CD14-positive monocyte (primary cell): ENCODE data around the gene RPS6KA5. TPM values are rescaled to one million over a fixed set of nuclear protein-coding genes. Genes with fewer than 3 reads are reported as not detected.

Experiments used
- DNase-seq, 3 donors: peaks; one replicate each; pipeline ENCODE4 v3.0.0-alpha.2; 2011 to 2022
- H2AFZ ChIP-seq: 2 replicates; pipeline ENCODE4 v1.6.0; 2012; ENCODE audit warnings: mild to moderate bottlenecking, low read depth, low read length, inconsistent platforms; ENCODE audit not compliant: insufficient read depth, poor library complexity, severe bottlenecking
- H3K27ac ChIP-seq, 2 donors: 1 replicate in 1 of 2; 2 replicates in 1 of 2; pipeline ENCODE4 v1.5.1; 2012 to 2013; ENCODE audit warnings: low read length in 2 of 2, control low read depth in 1 of 2, inconsistent platforms in 1 of 2, low read depth in 1 of 2, mild to moderate bottlenecking in 1 of 2
- H3K27me3 ChIP-seq, 2 donors: one replicate each; pipeline versions ENCODE4 v1.6.0 to v1.6.1; 2011 to 2013; ENCODE audit warnings: low read length in 2 of 2; ENCODE audit not compliant: control insufficient read depth in 2 of 2, insufficient read depth in 2 of 2
- H3K36me3 ChIP-seq, 2 donors: replicated peaks in 1 of 2; 1 replicate in 1 of 2; 2 replicates in 1 of 2; pipeline versions ENCODE4 v1.5.1 to v1.6.1; 2012 to 2013; ENCODE audit warnings: low read length in 2 of 2, control low read depth in 1 of 2, inconsistent platforms in 1 of 2, mild to moderate bottlenecking in 1 of 2; ENCODE audit not compliant: insufficient read depth in 2 of 2, control insufficient read depth in 1 of 2
- H3K4me1 ChIP-seq, 2 donors: 1 replicate in 1 of 2; 2 replicates in 1 of 2; pipeline versions ENCODE4 v1.5.1 to v1.6.1; 2012 to 2013; ENCODE audit warnings: low read length in 2 of 2, control low read depth in 1 of 2, inconsistent platforms in 1 of 2, mild to moderate bottlenecking in 1 of 2, moderate library complexity in 1 of 2; ENCODE audit not compliant: insufficient read depth in 2 of 2, control insufficient read depth in 1 of 2
- H3K4me2 ChIP-seq: replicated peaks from 2 replicates; pipeline ENCODE3; 2012; ENCODE audit warnings: low read length, moderate library complexity, mild to moderate bottlenecking; ENCODE audit not compliant: poor library complexity, severe bottlenecking; ENCODE audit errors: extremely low read depth
- H3K4me3 ChIP-seq, 3 experiments: fragments of 200-600 bp in 1 of 3; sonication (generic) in 1 of 3; replicated peaks in 1 of 3; 1 replicate in 2 of 3; 2 replicates in 1 of 3; pipeline ENCODE4 v1.5.1; 2011 to 2013; ENCODE audit warnings: low read length in 3 of 3, mild to moderate bottlenecking in 3 of 3, control low read depth in 2 of 3, low read depth in 2 of 3, inconsistent platforms in 1 of 3, moderate library complexity in 1 of 3
- H3K79me2 ChIP-seq: 2 replicates; pipeline ENCODE4 v1.6.0; 2012; ENCODE audit warnings: mild to moderate bottlenecking, control low read depth, inconsistent platforms, low read length, moderate library complexity; ENCODE audit not compliant: insufficient read depth
- H3K9ac ChIP-seq: 2 replicates; pipeline ENCODE4 v1.6.0; 2017; ENCODE audit warnings: low read length, mild to moderate bottlenecking; ENCODE audit not compliant: insufficient read depth, poor library complexity, severe bottlenecking
- H3K9me3 ChIP-seq, 2 donors: replicated peaks in 1 of 2; 1 replicate in 1 of 2; 2 replicates in 1 of 2; pipeline versions ENCODE4 v1.5.1 to v1.6.1; 2012 to 2013; ENCODE audit warnings: low read length in 2 of 2, control low read depth in 1 of 2; ENCODE audit not compliant: control insufficient read depth in 1 of 2, insufficient read depth in 1 of 2
- H4K20me1 ChIP-seq: 2 replicates; pipeline ENCODE4 v1.6.0; 2012; ENCODE audit warnings: mild to moderate bottlenecking, low read length, control low read depth, moderate library complexity; ENCODE audit not compliant: insufficient read depth
- H3K27ac Mint-ChIP-seq, 7 donors: one replicate each; pipeline ENCODE4 v1.8.0; 2020; ENCODE audit warnings: mild to moderate bottlenecking in 7 of 7, mixed read lengths in 7 of 7, moderate library complexity in 6 of 7, inconsistent platforms in 2 of 7
- H3K27me3 Mint-ChIP-seq, 3 donors: one replicate each; pipeline ENCODE4 v1.8.0; 2021 to 2022; ENCODE audit warnings: low read depth in 3 of 3, mild to moderate bottlenecking in 3 of 3, mixed read lengths in 3 of 3, moderate library complexity in 3 of 3, inconsistent platforms in 1 of 3
- H3K36me3 Mint-ChIP-seq, 2 donors: one replicate each; pipeline ENCODE4 v1.8.0; 2020; ENCODE audit warnings: mixed read lengths in 2 of 2, inconsistent platforms in 1 of 2, mild to moderate bottlenecking in 1 of 2
- H3K4me1 Mint-ChIP-seq: one replicate; pipeline ENCODE4 v1.8.0; 2020; ENCODE audit warnings: mild to moderate bottlenecking, mixed read lengths
- H3K4me3 Mint-ChIP-seq, 2 donors: one replicate each; pipeline ENCODE4 v1.8.0; 2020; ENCODE audit warnings: mild to moderate bottlenecking in 2 of 2, mixed read lengths in 2 of 2, moderate library complexity in 1 of 2
- H3K9me3 Mint-ChIP-seq, 7 donors: one replicate each; pipeline ENCODE4 v1.8.0; 2020 to 2022; ENCODE audit warnings: mixed read lengths in 7 of 7, mild to moderate bottlenecking in 6 of 7, moderate library complexity in 6 of 7, inconsistent platforms in 2 of 7
- WGBS: methylation state at CpG from one replicate; pipeline ENCODE4 v1.1.5; 2013; ENCODE audit warnings: missing lambda C conversion rate; ENCODE audit not compliant: insufficient coverage; 5-methylcytosine and 5-hydroxymethylcytosine counted together
- intact Hi-C, 2 donors: fragments of 100-400 bp; cut with micrococcal nuclease; formaldehyde crosslinking; loops; one replicate each; pipeline versions ENCODE4 v1.15.0 to v1.15.1; 2023
- polyA plus RNA-seq, 3 donors: library from polyadenylated mRNA; depleted of rRNA in 1 of 3; unstranded in 2 of 3; stranded (reverse) in 1 of 3; fragments of 300-500 nt in 2 of 3; fragments of >200 nt in 1 of 3; fragmentation: Illumina TruSeq in 2 of 3; gene quantifications; 1 replicate in 2 of 3; 2 replicates in 1 of 3; pipeline ENCODE4 v1.2.3, GENCODE V29; 2012 to 2021
- TF ChIP-seq, protein P1 (sequence below): fragments of 200-600 bp; IDR thresholded peaks from one replicate; pipeline ENCODE4 v1.8.0; 2022; ENCODE audit warnings: antibody characterized with exemption, mild to moderate bottlenecking

RPS6KA5 gene
- polyA plus RNA-seq, 3 donors = 4.4 to 10.1 (median 7.9) TPM

DNA sequence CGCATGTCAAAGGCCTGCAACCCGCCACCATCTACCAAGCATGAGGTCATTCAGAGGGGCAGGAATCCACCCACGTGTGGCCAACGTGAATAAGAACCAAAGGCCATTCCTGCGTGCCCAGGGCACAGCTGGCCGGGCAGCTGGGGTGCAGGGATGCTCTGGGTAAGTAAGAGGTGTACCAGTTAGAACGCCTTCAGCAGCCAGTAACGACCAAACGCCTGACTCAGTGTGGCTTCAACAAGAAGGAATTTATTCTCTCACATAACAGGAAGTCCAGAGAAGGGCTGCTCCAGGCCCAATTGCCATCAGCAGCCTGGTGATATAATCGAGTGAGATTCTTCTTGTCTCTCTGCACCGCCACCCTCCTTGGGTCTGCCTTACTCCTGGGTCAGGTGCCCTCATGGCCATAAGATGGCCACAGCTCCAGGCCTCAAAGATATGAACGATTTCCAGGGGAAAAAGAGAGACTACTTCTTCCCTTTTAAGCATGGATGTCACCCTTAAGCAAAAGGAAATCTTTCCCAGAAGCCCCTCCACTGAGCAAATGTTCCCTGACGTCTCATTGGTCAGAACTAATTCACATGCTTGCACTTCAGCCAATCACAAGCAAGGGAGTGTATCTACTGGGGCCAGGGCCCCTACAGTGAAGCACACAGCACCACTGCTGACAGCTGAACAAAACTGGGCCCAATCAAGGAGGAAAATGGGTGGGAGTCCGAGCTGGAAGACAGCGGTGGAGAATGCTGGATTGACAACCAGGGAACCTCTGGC, 251.5 kb downstream of the RPS6KA5 start:
- intact Hi-C loops = no loop called here
- Histone ChIP-seq H3K9ac (no peak overlapping the region), H3K27me3 (no peaks in the 10 kb centered on the region), H3K36me3 (no peaks in the 10 kb centered on the region), H4K20me1 (no peaks in the 10 kb centered on the region), H3K4me2 (no peak overlapping the region), H3K4me1 (peaks cover 5 to 9% of the 10 kb centered on the region in 2 donors), H3K27ac (no peak overlapping the region), H3K4me3 (no peak overlapping the region), H3K9me3 (no peaks in the 10 kb centered on the region), H3K79me2 (no peaks in the 10 kb centered on the region), H2AFZ (no peak overlapping the region)
- no peaks in the 10 kb centered on the region for H3K36me3 Mint-ChIP-seq
- H3K27ac Mint-ChIP-seq = no peak overlapping the region
- peaks cover 0 to 2% (median 0%) of the 10 kb centered on the region in 3 donors for H3K27me3 Mint-ChIP-seq
- TF ChIP-seq, protein P1, sequence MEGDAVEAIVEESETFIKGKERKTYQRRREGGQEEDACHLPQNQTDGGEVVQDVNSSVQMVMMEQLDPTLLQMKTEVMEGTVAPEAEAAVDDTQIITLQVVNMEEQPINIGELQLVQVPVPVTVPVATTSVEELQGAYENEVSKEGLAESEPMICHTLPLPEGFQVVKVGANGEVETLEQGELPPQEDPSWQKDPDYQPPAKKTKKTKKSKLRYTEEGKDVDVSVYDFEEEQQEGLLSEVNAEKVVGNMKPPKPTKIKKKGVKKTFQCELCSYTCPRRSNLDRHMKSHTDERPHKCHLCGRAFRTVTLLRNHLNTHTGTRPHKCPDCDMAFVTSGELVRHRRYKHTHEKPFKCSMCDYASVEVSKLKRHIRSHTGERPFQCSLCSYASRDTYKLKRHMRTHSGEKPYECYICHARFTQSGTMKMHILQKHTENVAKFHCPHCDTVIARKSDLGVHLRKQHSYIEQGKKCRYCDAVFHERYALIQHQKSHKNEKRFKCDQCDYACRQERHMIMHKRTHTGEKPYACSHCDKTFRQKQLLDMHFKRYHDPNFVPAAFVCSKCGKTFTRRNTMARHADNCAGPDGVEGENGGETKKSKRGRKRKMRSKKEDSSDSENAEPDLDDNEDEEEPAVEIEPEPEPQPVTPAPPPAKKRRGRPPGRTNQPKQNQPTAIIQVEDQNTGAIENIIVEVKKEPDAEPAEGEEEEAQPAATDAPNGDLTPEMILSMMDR = no peak
- H3K4me3 Mint-ChIP-seq = no peak overlapping the region
- H3K4me1 Mint-ChIP-seq = peaks cover 8% of the 10 kb centered on the region
- DNase-seq = no peak
- no peaks in the 10 kb centered on the region for H3K9me3 Mint-ChIP-seq
- 87% methylated on average over 13 of the region's 15 CpGs for WGBS

DNA sequence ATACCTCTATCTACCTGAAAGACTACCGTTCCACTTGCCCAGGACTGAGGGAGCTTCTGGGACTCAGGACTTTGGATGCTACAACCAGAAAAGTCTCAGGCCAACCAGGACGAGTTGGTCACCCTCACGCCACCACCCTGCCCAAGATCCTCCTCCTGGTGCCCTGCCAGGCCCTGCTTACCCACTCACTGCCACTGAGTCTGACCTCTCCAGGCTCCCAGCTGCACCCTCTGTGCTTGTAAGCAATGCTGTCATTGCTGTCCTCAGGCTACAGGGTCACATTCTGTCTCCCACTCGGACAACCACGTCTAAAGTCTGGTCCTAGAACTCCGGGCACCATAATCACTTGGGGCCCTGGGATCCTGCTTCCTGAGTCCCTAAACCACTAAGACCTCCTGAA, 253.4 kb downstream of the RPS6KA5 start:
- no peak overlapping the region for H3K27ac ChIP-seq
- H3K4me3 ChIP-seq = no peak overlapping the region
- Mint-ChIP-seq H3K4me3 (no peak overlapping the region), H3K9me3 (no peaks in the 10 kb centered on the region), H3K36me3 (no peaks in the 10 kb centered on the region), H3K4me1 (peaks cover 20% of the 10 kb centered on the region), H3K27me3 (no peaks in the 10 kb centered on the region), H3K27ac (no peak overlapping the region)
- no peaks in the 10 kb centered on the region for H3K9me3 ChIP-seq
- no peaks in the 10 kb centered on the region for H3K36me3 ChIP-seq
- no peaks in the 10 kb centered on the region for H3K79me2 ChIP-seq
- no peaks in the 10 kb centered on the region for H4K20me1 ChIP-seq
- H3K4me1 ChIP-seq = peaks cover 14 to 19% of the 10 kb centered on the region in 2 donors
- WGBS = 83% methylated on average over 6 of the region's 6 CpGs
- H3K27me3 ChIP-seq = no peaks in the 10 kb centered on the region
- H3K4me2 ChIP-seq = no peak overlapping the region
- no peak overlapping the region for H3K9ac ChIP-seq
- TF ChIP-seq, protein P1 = no peak
- no peak for DNase-seq
- intact Hi-C loops = no loop called here
- no peak overlapping the region for H2AFZ ChIP-seq
